Ovary (tissue), 3 donors: ENCODE data around the gene GGPS1.

Experiments used
- EP300 ChIP-seq: sonication (generic); formaldehyde crosslinking; IDR thresholded peaks from one replicate; pipeline ENCODE4 v1.6.1; 2017; ENCODE audit warnings: antibody characterized with exemption
- POLR2A ChIP-seq: fragments of 450-650 bp; IDR thresholded peaks from one replicate; pipeline ENCODE4 v1.6.1; 2017; ENCODE audit warnings: antibody characterized with exemption, mild to moderate bottlenecking, moderate library complexity
- TF ChIP-seq, protein P1 (sequence below), 3 donors: fragments of 450-650 bp in 2 of 3; fragments of 200-600 bp in 1 of 3; IDR thresholded peaks; one replicate each; pipeline versions ENCODE4 v1.5.1 to v1.8.0; 2016 to 2022; ENCODE audit warnings: antibody characterized with exemption in 3 of 3, mild to moderate bottlenecking in 1 of 3
- donor health status: DM: no; HTN: no; CAD: no.

DNA sequence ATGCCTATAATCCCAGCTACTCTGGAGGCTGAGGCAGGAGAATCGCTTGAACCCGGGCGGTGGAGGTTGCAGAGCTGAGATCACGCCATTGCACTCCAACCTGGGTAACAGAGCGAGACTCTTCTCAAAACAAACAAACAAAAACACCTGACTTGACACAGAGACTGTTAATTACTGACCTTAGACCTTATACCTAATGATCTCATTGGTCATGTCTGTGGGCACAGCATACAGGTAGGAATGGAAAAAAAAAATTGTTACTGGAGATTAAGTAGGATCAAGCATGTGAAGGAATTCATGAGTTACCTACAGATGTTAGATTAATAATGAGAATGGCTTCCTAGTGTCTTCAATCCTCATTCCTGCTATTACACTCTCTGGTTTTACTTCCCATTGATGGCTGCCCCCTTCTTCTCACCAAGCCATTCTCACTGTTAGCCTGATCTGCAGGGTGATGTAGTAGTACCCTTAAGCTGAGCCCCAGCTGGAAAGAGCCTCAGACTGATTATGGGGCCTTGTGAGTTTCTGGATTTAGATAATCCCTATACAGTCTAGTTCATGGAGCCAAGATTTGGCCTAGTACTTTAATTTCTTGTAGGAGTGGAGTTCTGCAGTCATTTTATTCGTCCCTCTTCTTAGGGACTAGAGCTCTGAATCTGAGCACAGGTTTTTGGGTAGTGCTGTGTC, 47.7 kb downstream of the GGPS1 start:
- TF ChIP-seq EP300 (no peak), POLR2A (no peak)
- TF ChIP-seq, protein P1, sequence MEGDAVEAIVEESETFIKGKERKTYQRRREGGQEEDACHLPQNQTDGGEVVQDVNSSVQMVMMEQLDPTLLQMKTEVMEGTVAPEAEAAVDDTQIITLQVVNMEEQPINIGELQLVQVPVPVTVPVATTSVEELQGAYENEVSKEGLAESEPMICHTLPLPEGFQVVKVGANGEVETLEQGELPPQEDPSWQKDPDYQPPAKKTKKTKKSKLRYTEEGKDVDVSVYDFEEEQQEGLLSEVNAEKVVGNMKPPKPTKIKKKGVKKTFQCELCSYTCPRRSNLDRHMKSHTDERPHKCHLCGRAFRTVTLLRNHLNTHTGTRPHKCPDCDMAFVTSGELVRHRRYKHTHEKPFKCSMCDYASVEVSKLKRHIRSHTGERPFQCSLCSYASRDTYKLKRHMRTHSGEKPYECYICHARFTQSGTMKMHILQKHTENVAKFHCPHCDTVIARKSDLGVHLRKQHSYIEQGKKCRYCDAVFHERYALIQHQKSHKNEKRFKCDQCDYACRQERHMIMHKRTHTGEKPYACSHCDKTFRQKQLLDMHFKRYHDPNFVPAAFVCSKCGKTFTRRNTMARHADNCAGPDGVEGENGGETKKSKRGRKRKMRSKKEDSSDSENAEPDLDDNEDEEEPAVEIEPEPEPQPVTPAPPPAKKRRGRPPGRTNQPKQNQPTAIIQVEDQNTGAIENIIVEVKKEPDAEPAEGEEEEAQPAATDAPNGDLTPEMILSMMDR (IDR thresholded peaks at IDR 0.05): no peak
